RWPE2 (cell line): Measurements from ENCODE around the gene TMEM126B.

Experiments
- ATAC-seq: fragments of 200-7000 bp; cut with Tn5 transposase; 3 replicates; pipeline ENCODE4 v1.9.1; 2021; ENCODE audit warnings: low read depth
- DNase-seq: peaks from one replicate; pipeline ENCODE4 v3.0.0-alpha.2; 2020; ENCODE audit warnings: low spot score
- H3K27ac ChIP-seq: fragments of 450-650 bp; 2 replicates; pipeline ENCODE4 v1.5.1; 2017; ENCODE audit warnings: mild to moderate bottlenecking; ENCODE audit not compliant: poor library complexity, severe bottlenecking
- H3K27me3 ChIP-seq: fragments of 250-450 bp; sonication (Bioruptor Pico); 2 replicates; pipeline ENCODE4 v1.5.1; 2021; ENCODE audit warnings: mild to moderate bottlenecking, moderate library complexity; ENCODE audit not compliant: insufficient read depth, poor library complexity, severe bottlenecking
- H3K36me3 ChIP-seq: fragments of 250-450 bp; sonication (Bioruptor Pico); 2 replicates; pipeline ENCODE4 v1.5.1; 2020; ENCODE audit warnings: low read depth, mild to moderate bottlenecking, moderate library complexity
- H3K4me1 ChIP-seq: fragments of 250-450 bp; sonication (Bioruptor Pico); 2 replicates; pipeline ENCODE4 v1.5.1; 2021; ENCODE audit warnings: mild to moderate bottlenecking, moderate library complexity; ENCODE audit not compliant: insufficient read depth, poor library complexity, severe bottlenecking
- H3K4me3 ChIP-seq: fragments of 250-450 bp; sonication (Bioruptor Pico); 2 replicates; pipeline ENCODE4 v1.5.1; 2021; ENCODE audit warnings: mild to moderate bottlenecking, moderate library complexity; ENCODE audit not compliant: severe bottlenecking
- H3K9me3 ChIP-seq: fragments of 250-450 bp; sonication (Bioruptor Pico); 2 replicates; pipeline ENCODE4 v1.5.1; 2021; ENCODE audit warnings: mild to moderate bottlenecking, moderate library complexity; ENCODE audit not compliant: severe bottlenecking
- TF ChIP-seq, protein P1 (sequence below): fragments of 450-650 bp; IDR thresholded peaks from one replicate; pipeline ENCODE4 v1.5.1; 2017; ENCODE audit warnings: mild to moderate bottlenecking, moderate library complexity; ENCODE audit not compliant: poor library complexity, severe bottlenecking

The TMEM126B gene

DNA sequence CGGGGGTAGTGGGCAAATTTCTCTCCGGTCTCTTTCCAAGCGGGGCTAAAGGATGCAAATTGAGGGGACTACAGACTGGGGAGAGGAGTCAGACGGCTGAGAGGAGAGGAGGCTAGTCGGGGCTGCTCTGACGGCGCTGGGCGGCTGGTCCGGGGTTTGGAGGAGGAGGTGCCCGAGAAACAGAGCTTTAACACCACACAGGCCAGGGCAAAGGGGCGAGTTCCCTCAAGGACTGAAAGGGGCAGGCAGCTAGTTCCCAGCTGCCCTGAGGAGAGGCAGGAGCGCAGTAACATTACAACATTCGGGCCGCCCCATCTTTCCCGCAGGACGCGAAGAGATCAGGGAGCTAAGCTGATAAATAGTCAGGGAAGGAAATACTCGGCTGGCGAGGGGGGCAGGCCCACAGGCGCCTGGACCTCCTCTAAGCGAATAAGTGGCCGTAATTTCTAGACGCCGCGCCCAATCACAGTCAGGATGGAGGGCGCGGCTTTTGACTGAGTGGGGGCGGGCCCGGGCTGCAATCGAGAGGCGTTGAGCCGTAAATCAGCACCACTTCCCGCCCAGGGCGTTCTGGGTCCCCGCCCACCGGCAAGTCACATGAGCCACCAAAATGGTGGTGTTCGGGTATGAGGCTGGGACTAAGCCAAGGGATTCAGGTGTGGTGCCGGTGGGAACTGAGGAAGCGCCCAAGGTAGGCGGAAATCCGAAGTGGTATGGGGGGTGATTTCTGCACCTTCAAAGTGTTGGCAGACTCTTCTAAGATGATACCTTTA, at the start of gene TMEM126B:
TSS of gene TMEM126B (plus strand) at position 596 of the 773 bp plus-strand sequence. CDS start at position 611, 15 bp downstream.
- Histone ChIP-seq H3K27ac (peak within 1 kb of the TSS; percentile 38), H3K9me3 (no peaks in the 10 kb centered on the region), H3K36me3 (peaks cover 23% of the 10 kb centered on the region), H3K27me3 (no peaks in the 10 kb centered on the region), H3K4me3 (peak within 1 kb of the TSS; percentile 61), H3K4me1 (peaks cover 10% of the 10 kb centered on the region)
- DNase-seq (peak; percentile 97), ATAC-seq (peak; percentile 98)
- TF ChIP-seq, protein P1, sequence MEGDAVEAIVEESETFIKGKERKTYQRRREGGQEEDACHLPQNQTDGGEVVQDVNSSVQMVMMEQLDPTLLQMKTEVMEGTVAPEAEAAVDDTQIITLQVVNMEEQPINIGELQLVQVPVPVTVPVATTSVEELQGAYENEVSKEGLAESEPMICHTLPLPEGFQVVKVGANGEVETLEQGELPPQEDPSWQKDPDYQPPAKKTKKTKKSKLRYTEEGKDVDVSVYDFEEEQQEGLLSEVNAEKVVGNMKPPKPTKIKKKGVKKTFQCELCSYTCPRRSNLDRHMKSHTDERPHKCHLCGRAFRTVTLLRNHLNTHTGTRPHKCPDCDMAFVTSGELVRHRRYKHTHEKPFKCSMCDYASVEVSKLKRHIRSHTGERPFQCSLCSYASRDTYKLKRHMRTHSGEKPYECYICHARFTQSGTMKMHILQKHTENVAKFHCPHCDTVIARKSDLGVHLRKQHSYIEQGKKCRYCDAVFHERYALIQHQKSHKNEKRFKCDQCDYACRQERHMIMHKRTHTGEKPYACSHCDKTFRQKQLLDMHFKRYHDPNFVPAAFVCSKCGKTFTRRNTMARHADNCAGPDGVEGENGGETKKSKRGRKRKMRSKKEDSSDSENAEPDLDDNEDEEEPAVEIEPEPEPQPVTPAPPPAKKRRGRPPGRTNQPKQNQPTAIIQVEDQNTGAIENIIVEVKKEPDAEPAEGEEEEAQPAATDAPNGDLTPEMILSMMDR: no peak

DNA sequence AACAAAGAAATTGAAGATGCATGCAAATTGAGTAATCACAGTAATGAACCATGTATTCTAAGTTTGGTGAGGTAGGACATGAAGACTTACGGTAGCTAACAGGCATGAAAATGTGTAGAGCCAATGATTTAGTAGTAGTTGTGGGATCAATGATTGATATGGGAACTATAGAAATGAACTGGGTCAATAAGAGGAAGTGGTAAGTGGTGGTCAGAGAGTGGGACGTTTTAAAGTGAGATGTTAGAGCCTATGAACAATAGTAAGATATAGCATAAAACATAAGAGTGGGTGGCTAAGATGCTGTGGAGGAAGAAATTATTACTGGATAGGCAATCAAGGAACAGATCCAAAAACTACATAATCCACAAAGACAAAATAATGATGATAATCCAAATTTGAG, 46.3 kb upstream of the TMEM126B start:
- no peaks in the 10 kb centered on the region for H3K27me3 ChIP-seq
- H3K9me3 ChIP-seq: no peaks in the 10 kb centered on the region
- TF ChIP-seq, protein P1: no peak
- ATAC-seq (no peak), DNase-seq (no peak)
- no peak overlapping the region for H3K27ac ChIP-seq
- H3K4me3 ChIP-seq: no peak overlapping the region
- H3K36me3 ChIP-seq: no peaks in the 10 kb centered on the region
- no peaks in the 10 kb centered on the region for H3K4me1 ChIP-seq

DNA sequence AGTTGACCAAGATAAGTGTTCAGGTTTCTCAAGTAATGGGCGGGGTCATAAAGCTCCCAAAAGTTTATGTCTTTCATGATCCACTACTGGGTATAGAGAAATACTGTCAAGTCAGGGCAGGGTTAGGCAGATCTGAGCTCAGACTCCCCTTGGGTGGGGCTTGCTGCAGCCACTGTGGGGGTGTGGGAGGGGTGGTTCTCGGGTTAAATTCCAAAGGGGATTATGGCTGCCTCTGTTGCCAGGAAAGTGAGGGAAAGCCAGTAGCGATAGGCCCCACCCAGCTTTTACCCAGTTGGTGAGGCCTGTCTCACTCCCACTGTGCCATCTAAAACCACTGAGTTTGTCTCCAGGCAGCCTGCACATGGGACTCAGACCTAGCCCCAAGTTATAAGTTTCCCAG, 39.0 kb upstream of the TMEM126B start:
- Histone ChIP-seq H3K27me3 (no peaks in the 10 kb centered on the region), H3K27ac (no peak overlapping the region), H3K4me3 (no peak overlapping the region), H3K4me1 (no peaks in the 10 kb centered on the region), H3K9me3 (no peaks in the 10 kb centered on the region), H3K36me3 (no peaks in the 10 kb centered on the region)
- ATAC-seq (no peak), DNase-seq (no peak)
- TF ChIP-seq, protein P1: no peak

DNA sequence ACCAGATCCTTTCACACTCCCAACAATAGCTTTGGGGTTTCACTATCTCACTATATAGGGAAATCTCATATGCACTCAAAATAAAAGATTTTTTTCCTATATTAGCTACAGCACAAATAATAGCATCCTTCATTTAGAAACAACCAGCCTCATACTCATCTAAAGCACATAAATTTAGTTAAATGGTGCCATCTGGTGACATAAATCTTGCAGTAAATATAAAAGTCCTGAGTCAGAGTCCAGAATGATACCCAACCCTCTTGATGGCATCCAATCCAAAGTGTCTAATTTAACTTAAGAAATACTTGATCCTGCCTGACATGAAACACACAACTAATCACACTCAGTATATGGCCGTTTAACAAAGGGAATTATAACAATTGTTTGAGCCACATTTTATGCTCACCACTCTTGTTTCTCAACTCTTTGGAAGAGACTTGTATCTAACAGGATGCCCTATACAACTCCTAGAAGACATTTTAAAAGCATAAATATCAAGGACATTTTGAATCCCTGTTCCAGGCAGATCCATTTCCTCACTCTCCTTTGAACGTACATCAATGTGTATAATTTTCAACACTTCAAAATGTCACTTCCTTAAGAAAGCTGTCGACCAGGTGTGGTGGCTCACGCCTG, 37.4 kb upstream of the TMEM126B start:
- Histone ChIP-seq H3K36me3 (no peaks in the 10 kb centered on the region), H3K27me3 (no peaks in the 10 kb centered on the region), H3K4me1 (no peaks in the 10 kb centered on the region), H3K27ac (no peak overlapping the region), H3K4me3 (no peak overlapping the region), H3K9me3 (no peaks in the 10 kb centered on the region)
- DNase-seq (no peak), ATAC-seq (peak; percentile 81)
- TF ChIP-seq, protein P1: peak; percentile 41
